Activated T-helper 2 cell treated with anti-CD3 and anti-CD28 coated beads, Interferon-gamma antibody, Interleukin-2, Interleukin-4, amounts not matched to agents 10 μg/mL and 5 μg/mL and 100 μg/mL, durations not matched to agents 14 hours and 24 hours and 36 hours (primary cell): ENCODE measurements around the gene PHACTR1. TPM values are rescaled to one million over a fixed set of nuclear protein-coding genes. Genes with fewer than 3 reads are reported as not detected.
A peak's percentile ranks its signal among the peaks of the same experiment; 100 is the strongest.

ENCODE experiments used
- DNase-seq: peaks from one replicate; pipeline ENCODE4 v3.0.0; 2021; ENCODE audit warnings: low spot score
- H3K27ac Mint-ChIP-seq: one replicate; pipeline ENCODE4 v1.8.0; 2021; ENCODE audit warnings: mixed read lengths
- H3K27me3 Mint-ChIP-seq: one replicate; pipeline ENCODE4 v1.8.0; 2021; ENCODE audit warnings: low read depth, mixed read lengths
- H3K36me3 Mint-ChIP-seq: one replicate; pipeline ENCODE4 v1.8.0; 2021; ENCODE audit warnings: low read depth, mixed read lengths
- H3K4me1 Mint-ChIP-seq: one replicate; pipeline ENCODE4 v1.8.0; 2021; ENCODE audit warnings: low read depth, mixed read lengths
- H3K4me3 Mint-ChIP-seq: one replicate; pipeline ENCODE4 v1.8.0; 2021; ENCODE audit warnings: low read depth, mild to moderate bottlenecking, moderate library complexity, mixed read lengths
- H3K9me3 Mint-ChIP-seq: one replicate; pipeline ENCODE4 v1.8.0; 2021; ENCODE audit warnings: mixed read lengths
- intact Hi-C: fragments of 100-400 bp; cut with micrococcal nuclease; formaldehyde crosslinking; loops from one replicate; pipeline ENCODE4 v1.15.1; 2023
- total RNA-seq: library from RNA; stranded (reverse); gene quantifications from 2 replicates; pipeline ENCODE4 v1.2.3, GENCODE V29; 2022

The PHACTR1 gene
- total RNA-seq, 1 donor from 2014 or later: 0.11 TPM

GRCh38 chr6:13292774-13293173, 576.2 kb downstream of the PHACTR1 start:
- Mint-ChIP-seq H3K27me3 (no peaks in the 10 kb centered on the region), H3K27ac (no peak overlapping the region)

GRCh38 chr6:13294499-13295069, 578.0 kb downstream of the PHACTR1 start:
- DNase-seq: no peak
- peaks cover 3% of the 10 kb centered on the region for H3K9me3 Mint-ChIP-seq
- H3K4me3 Mint-ChIP-seq: no peak overlapping the region
- no peaks in the 10 kb centered on the region for H3K27me3 Mint-ChIP-seq
- H3K27ac Mint-ChIP-seq: no peak overlapping the region
- peaks cover 37% of the 10 kb centered on the region for H3K36me3 Mint-ChIP-seq
- no peaks in the 10 kb centered on the region for H3K4me1 Mint-ChIP-seq
- intact Hi-C loops: no loop called here

More at GRCh38 chr6:13292774-13293173, 576.2 kb downstream of the PHACTR1 start:
- H3K4me1 Mint-ChIP-seq: no peaks in the 10 kb centered on the region
- peaks cover 52% of the 10 kb centered on the region for H3K36me3 Mint-ChIP-seq
- H3K4me3 Mint-ChIP-seq: no peak overlapping the region
- intact Hi-C loops: no loop called here
- DNase-seq: no peak
- peaks cover 17% of the 10 kb centered on the region for H3K9me3 Mint-ChIP-seq

- H3K27me3 Mint-ChIP-seq: no peaks in the 10 kb centered on the region
- no peak overlapping the region for H3K27ac Mint-ChIP-seq
- H3K4me1 Mint-ChIP-seq: no peaks in the 10 kb centered on the region
- H3K36me3 Mint-ChIP-seq: peaks cover 30% of the 10 kb centered on the region
- DNase-seq: no peak
- intact Hi-C loops: no loop called here
- no peaks in the 10 kb centered on the region for H3K9me3 Mint-ChIP-seq
- H3K4me3 Mint-ChIP-seq: no peak overlapping the region
Measured at GRCh38 chr6:13295576-13295975, 579.0 kb downstream of the PHACTR1 start.

- Mint-ChIP-seq H3K36me3 (peaks cover 34% of the 10 kb centered on the region), H3K4me1 (no peaks in the 10 kb centered on the region), H3K9me3 (no peaks in the 10 kb centered on the region), H3K27me3 (no peaks in the 10 kb centered on the region), H3K27ac (no peak overlapping the region), H3K4me3 (no peak overlapping the region)
- DNase-seq: no peak
- intact Hi-C loops: no loop called here
Measured at GRCh38 chr6:13296536-13296997, 580.0 kb downstream of the PHACTR1 start.

- Mint-ChIP-seq H3K36me3 (peaks cover 34% of the 10 kb centered on the region), H3K27ac (no peak overlapping the region), H3K9me3 (no peaks in the 10 kb centered on the region), H3K4me3 (no peak overlapping the region), H3K27me3 (no peaks in the 10 kb centered on the region), H3K4me1 (peaks cover 1% of the 10 kb centered on the region)
- no peak for DNase-seq
- intact Hi-C loops: no loop called here
Measured at GRCh38 chr6:13297391-13297790, 580.8 kb downstream of the PHACTR1 start.

GRCh38 chr6:13298446-13298845, 581.9 kb downstream of the PHACTR1 start:
- Mint-ChIP-seq H3K36me3 (peaks cover 38% of the 10 kb centered on the region), H3K27me3 (no peaks in the 10 kb centered on the region)

GRCh38 chr6:13299403-13299821, 582.8 kb downstream of the PHACTR1 start:
- Mint-ChIP-seq H3K27ac (no peak overlapping the region), H3K27me3 (no peaks in the 10 kb centered on the region), H3K4me1 (peaks cover 19% of the 10 kb centered on the region), H3K36me3 (peaks cover 37% of the 10 kb centered on the region), H3K4me3 (no peak overlapping the region), H3K9me3 (no peaks in the 10 kb centered on the region)
- intact Hi-C loops: no loop called here
- no peak for DNase-seq

More at GRCh38 chr6:13298446-13298845, 581.9 kb downstream of the PHACTR1 start:
- no peak for DNase-seq
- no peak overlapping the region for H3K4me3 Mint-ChIP-seq
- H3K4me1 Mint-ChIP-seq: peaks cover 12% of the 10 kb centered on the region
- no peak overlapping the region for H3K27ac Mint-ChIP-seq
- H3K9me3 Mint-ChIP-seq: no peaks in the 10 kb centered on the region
- intact Hi-C loops: no loop called here

- intact Hi-C loops: no loop called here
- Mint-ChIP-seq H3K27ac (no peak overlapping the region), H3K4me1 (peaks cover 21% of the 10 kb centered on the region), H3K36me3 (peaks cover 33% of the 10 kb centered on the region), H3K9me3 (no peaks in the 10 kb centered on the region), H3K27me3 (no peaks in the 10 kb centered on the region), H3K4me3 (no peak overlapping the region)
- DNase-seq: no peak
Measured at GRCh38 chr6:13299918-13300317, 583.4 kb downstream of the PHACTR1 start.

GRCh38 chr6:13300643-13301590, 584.4 kb downstream of the PHACTR1 start:
- DNase-seq: no peak
- H3K36me3 Mint-ChIP-seq: peaks cover 32% of the 10 kb centered on the region
- H3K27ac Mint-ChIP-seq: no peak overlapping the region
- H3K9me3 Mint-ChIP-seq: no peaks in the 10 kb centered on the region
- intact Hi-C loops: no loop called here
- H3K4me1 Mint-ChIP-seq: peaks cover 21% of the 10 kb centered on the region
- H3K4me3 Mint-ChIP-seq: no peak overlapping the region
- no peaks in the 10 kb centered on the region for H3K27me3 Mint-ChIP-seq

GRCh38 chr6:13302291-13302690, 585.7 kb downstream of the PHACTR1 start:
- DNase-seq: no peak
- intact Hi-C loops: loop anchor here (2.0 kb wide), 1 partner anchor 27 kb away; the partner anchor contains the start of gene TBC1D7
- no peaks in the 10 kb centered on the region for H3K9me3 Mint-ChIP-seq
- no peak overlapping the region for H3K4me3 Mint-ChIP-seq
- H3K4me1 Mint-ChIP-seq: peaks cover 21% of the 10 kb centered on the region
- H3K27ac Mint-ChIP-seq: peak overlapping the region; percentile 47
- H3K36me3 Mint-ChIP-seq: peaks cover 42% of the 10 kb centered on the region
- no peaks in the 10 kb centered on the region for H3K27me3 Mint-ChIP-seq

- Mint-ChIP-seq H3K4me3 (no peak overlapping the region), H3K4me1 (peaks cover 22% of the 10 kb centered on the region), H3K27ac (peak overlapping the region; percentile 66)
Measured at GRCh38 chr6:13302751-13303667, 586.4 kb downstream of the PHACTR1 start.

GRCh38 chr6:13303668-13304017, 587.1 kb downstream of the PHACTR1 start:
- no peaks in the 10 kb centered on the region for H3K9me3 Mint-ChIP-seq
- H3K4me1 Mint-ChIP-seq: peaks cover 22% of the 10 kb centered on the region
- H3K27me3 Mint-ChIP-seq: no peaks in the 10 kb centered on the region
- H3K36me3 Mint-ChIP-seq: peaks cover 50% of the 10 kb centered on the region
- intact Hi-C loops: loop anchor here (1.0 to 2.0 kb wide), 2 partner anchors 25 to 52 kb away; partner anchors contain the start of gene TBC1D7
- no peak overlapping the region for H3K4me3 Mint-ChIP-seq
- no peak overlapping the region for H3K27ac Mint-ChIP-seq
- DNase-seq: no peak

More at GRCh38 chr6:13302751-13303667, 586.4 kb downstream of the PHACTR1 start:
- Mint-ChIP-seq H3K36me3 (peaks cover 49% of the 10 kb centered on the region), H3K27me3 (no peaks in the 10 kb centered on the region), H3K9me3 (no peaks in the 10 kb centered on the region)
- DNase-seq: peak; percentile 32
- intact Hi-C loops: loop anchor here (1.0 to 2.0 kb wide), 2 partner anchors 26 to 52 kb away; partner anchors contain the start of gene TBC1D7
